Measurements from ENCODE around the gene ILF3.

The ILF3 gene

GRCh38 chr19:10735741-10736140, 81.6 kb downstream of the ILF3 start:
- H3K4me3 ChIP-seq (ENCODE audit: low read length), result no peak overlapping the region
- no peak for DNase-seq (ENCODE audit: low read depth)
- TF ChIP-seq, protein P1, sequence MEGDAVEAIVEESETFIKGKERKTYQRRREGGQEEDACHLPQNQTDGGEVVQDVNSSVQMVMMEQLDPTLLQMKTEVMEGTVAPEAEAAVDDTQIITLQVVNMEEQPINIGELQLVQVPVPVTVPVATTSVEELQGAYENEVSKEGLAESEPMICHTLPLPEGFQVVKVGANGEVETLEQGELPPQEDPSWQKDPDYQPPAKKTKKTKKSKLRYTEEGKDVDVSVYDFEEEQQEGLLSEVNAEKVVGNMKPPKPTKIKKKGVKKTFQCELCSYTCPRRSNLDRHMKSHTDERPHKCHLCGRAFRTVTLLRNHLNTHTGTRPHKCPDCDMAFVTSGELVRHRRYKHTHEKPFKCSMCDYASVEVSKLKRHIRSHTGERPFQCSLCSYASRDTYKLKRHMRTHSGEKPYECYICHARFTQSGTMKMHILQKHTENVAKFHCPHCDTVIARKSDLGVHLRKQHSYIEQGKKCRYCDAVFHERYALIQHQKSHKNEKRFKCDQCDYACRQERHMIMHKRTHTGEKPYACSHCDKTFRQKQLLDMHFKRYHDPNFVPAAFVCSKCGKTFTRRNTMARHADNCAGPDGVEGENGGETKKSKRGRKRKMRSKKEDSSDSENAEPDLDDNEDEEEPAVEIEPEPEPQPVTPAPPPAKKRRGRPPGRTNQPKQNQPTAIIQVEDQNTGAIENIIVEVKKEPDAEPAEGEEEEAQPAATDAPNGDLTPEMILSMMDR (conservative IDR thresholded peaks at IDR 0.05; ENCODE audit: low read length), result no peak

- no peak overlapping the region for H3K4me3 ChIP-seq (ENCODE audit: low read length)
- TF ChIP-seq, protein P1 (conservative IDR thresholded peaks at IDR 0.05; ENCODE audit: low read length), result no peak
- no peak for DNase-seq (ENCODE audit: low read depth)
Observed at GRCh38 chr19:10736189-10736588, 82.0 kb downstream of the ILF3 start.

DNA sequence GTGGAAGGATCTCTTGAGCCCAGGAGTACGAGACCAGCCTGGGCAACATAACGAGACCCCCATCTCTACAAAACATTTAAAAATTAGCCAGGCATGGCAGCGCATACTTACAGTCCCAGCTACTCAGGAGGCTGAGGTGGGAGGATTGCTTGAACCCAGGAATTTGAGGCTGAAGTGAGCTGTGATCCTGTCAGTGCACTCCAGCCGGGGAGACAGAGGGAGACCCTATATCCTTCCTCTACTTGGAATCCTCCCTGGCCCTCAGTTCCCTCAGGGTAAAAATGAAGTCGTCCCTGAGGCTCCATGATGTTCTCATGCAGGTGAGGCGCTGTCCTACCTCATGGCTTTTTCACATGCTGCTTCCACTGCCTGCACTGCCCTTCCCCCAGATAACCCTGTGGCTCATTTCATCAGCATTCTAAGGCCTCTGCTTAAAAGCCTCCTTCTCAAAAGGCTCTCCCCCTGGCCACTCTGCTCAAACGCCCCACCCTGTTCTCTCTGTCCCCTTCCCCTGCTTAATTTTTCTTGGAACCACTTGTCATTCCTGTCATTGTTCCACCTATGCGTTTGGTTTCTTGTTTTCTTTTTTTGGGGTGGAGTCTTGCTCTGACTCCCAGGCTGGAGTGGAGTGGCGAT, 82.9 kb downstream of the ILF3 start:
- TF ChIP-seq, protein P1 (conservative IDR thresholded peaks at IDR 0.05; ENCODE audit: low read length), result no peak
- DNase-seq (ENCODE audit: low read depth), result no peak

DNA sequence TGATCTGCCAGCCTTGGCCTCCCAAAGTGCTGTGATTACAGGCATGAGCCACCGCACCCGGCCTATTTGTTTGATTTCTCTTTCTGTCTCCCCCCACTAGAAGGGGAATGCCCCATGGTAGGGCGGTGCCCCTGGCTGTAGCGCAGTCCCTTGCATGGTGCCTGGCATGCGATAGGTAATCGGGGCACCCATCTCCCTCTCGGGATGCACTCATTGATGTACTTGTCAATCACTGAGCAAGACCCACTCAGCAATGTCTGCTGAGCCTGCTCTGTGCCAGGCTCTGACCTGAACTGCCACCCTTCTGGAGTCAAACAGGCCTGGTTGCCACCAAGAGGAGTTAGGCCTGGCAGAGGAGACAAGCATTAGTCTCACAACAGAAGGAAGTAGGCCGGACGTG, 83.6 kb downstream of the ILF3 start:
- H3K4me3 ChIP-seq (ENCODE audit: low read length), result no peak overlapping the region
- no peak for DNase-seq (ENCODE audit: low read depth)
- TF ChIP-seq, protein P1 (conservative IDR thresholded peaks at IDR 0.05; ENCODE audit: low read length), result no peak

More for the DNA sequence above, 82.9 kb downstream of the ILF3 start:
- H3K4me3 ChIP-seq (ENCODE audit: low read length), result no peak overlapping the region

DNA sequence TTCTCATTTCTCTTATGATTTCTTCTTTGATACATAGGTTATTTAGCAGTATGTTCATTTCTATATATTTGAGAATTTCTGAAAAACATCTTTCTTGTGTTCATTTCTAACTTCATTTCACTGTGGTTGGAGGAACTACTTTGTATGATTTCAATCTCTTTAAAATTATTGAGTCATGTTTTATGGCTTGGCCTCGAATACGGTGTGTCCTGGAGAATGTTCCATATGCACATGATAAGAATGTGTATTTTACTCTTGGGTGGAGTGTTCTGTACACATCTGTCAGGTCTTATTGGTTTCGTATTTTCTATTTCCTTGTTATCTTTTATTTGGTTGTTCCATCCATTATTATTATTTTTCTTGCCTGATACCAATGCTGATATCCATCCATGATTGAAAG, 86.7 kb downstream of the ILF3 start:
- TF ChIP-seq, protein P1 (conservative IDR thresholded peaks at IDR 0.05; ENCODE audit: low read length), result no peak
- H3K4me3 ChIP-seq (ENCODE audit: low read length), result no peak overlapping the region
- no peak for DNase-seq (ENCODE audit: low read depth)
